Endothelial cell of umbilical vein (primary cell): ENCODE results near the gene ZNF581. TPM values are rescaled to one million over a fixed set of nuclear protein-coding genes. Genes with fewer than 3 reads are reported as not detected.

Experiments used
- BruUV-seq: library from RNA; stranded (reverse); fragments of 400-500 nt; replicated peaks from 2 replicates; lab custom pipeline; 2021; lab: Mats Ljungman, UMichigan
- CTCF ChIA-PET: fragments of 300-600, 350-600 bp; sonication (Branson Sonifier 250); formaldehyde crosslinking; loops from one replicate; lab custom pipeline; 2021; ENCODE audit warnings: antibody characterized with exemption, inconsistent platforms; lab: Charles Lee
- POLR2A ChIA-PET: fragments of 300-600, 350-600 bp; sonication (Branson Sonifier 250); formaldehyde crosslinking; loops from one replicate; lab custom pipeline; 2021; ENCODE audit warnings: antibody characterized with exemption, inconsistent platforms; lab: Charles Lee
- DNase-seq: peaks from one replicate; pipeline ENCODE4 v3.0.0-alpha.2; 2011; ENCODE audit warnings: low read depth, low spot score
- FAIRE-seq: peaks from 2 replicates; lab custom pipeline; 2011; peaks lifted over from hg19 to GRCh38; lab: Jason Lieb, UNC
- H2AFZ ChIP-seq: 2 replicates; pipeline ENCODE4 v1.6.0; 2012; ENCODE audit warnings: low read depth, low read length, control low read depth, inconsistent platforms
- H3K27ac ChIP-seq: 2 replicates; pipeline ENCODE4 v1.5.1; 2011; ENCODE audit warnings: low read depth, mild to moderate bottlenecking, control low read depth, low read length, moderate library complexity; ENCODE audit not compliant: insufficient read depth
- H3K27me3 ChIP-seq, 2 experiments: 2 replicates each; pipeline versions ENCODE4 v1.6.0 to v1.6.1; 2011; ENCODE audit warnings: low read length in 2 of 2, mixed read lengths in 1 of 2; ENCODE audit not compliant: control insufficient read depth in 2 of 2, insufficient read depth in 2 of 2
- H3K36me3 ChIP-seq, 2 experiments: 2 replicates in 1 of 2; 3 replicates in 1 of 2; pipeline ENCODE4 v1.5.1; 2011; ENCODE audit warnings: low read length in 2 of 2, mild to moderate bottlenecking in 1 of 2, moderate library complexity in 1 of 2; ENCODE audit not compliant: control insufficient read depth in 2 of 2, insufficient read depth in 2 of 2; ENCODE audit errors: extremely low read depth in 1 of 2
- H3K4me1 ChIP-seq: 3 replicates; pipeline ENCODE4 v1.5.1; 2011; ENCODE audit warnings: mild to moderate bottlenecking, low read length; ENCODE audit not compliant: control insufficient read depth, insufficient read depth; ENCODE audit errors: extremely low read depth
- H3K4me2 ChIP-seq: 2 replicates; pipeline ENCODE4 v1.6.1; 2011; ENCODE audit warnings: low read length, control low read depth, mixed read lengths; ENCODE audit not compliant: insufficient read depth
- H3K4me3 ChIP-seq, 3 experiments: fragments of 200-600 bp in 1 of 3; sonication (generic), shearing (Covaris generic) in 1 of 3; replicated peaks in 1 of 3; 2 replicates each; pipeline ENCODE4 v1.5.1; 2011 to 2016; ENCODE audit warnings: control low read depth in 3 of 3, low read length in 3 of 3, mild to moderate bottlenecking in 2 of 3, inconsistent platforms in 1 of 3, low read depth in 1 of 3, moderate library complexity in 1 of 3; ENCODE audit not compliant: insufficient read depth in 1 of 3
- H3K79me2 ChIP-seq: 2 replicates; pipeline ENCODE4 v1.6.0; 2012; ENCODE audit warnings: low read length, inconsistent platforms; ENCODE audit not compliant: control insufficient read depth, insufficient read depth
- H3K9ac ChIP-seq: replicated peaks from 2 replicates; pipeline ENCODE3; 2011; ENCODE audit warnings: low read length, control low read depth; ENCODE audit not compliant: insufficient read depth; ENCODE audit errors: extremely low read depth
- H3K9me1 ChIP-seq: replicated peaks from 3 replicates; pipeline ENCODE4 v1.6.0; 2011; ENCODE audit warnings: mild to moderate bottlenecking, low read length; ENCODE audit not compliant: control insufficient read depth, insufficient read depth; ENCODE audit errors: extremely low read depth
- H3K9me3 ChIP-seq: replicated peaks from 2 replicates; pipeline ENCODE4 v1.5.1; 2012; ENCODE audit warnings: low read length, inconsistent platforms; ENCODE audit not compliant: control insufficient read depth, insufficient read depth
- H4K20me1 ChIP-seq: replicated peaks from 2 replicates; pipeline ENCODE3; 2011; ENCODE audit warnings: mild to moderate bottlenecking, low read length; ENCODE audit not compliant: control insufficient read depth, insufficient read depth; ENCODE audit errors: extremely low read depth
- EZH2 ChIP-seq: IDR thresholded peaks from 2 replicates; pipeline ENCODE4 v1.6.1; 2012; ENCODE audit warnings: borderline replicate concordance, low read depth, mild to moderate bottlenecking, moderate library complexity, low read length, inconsistent platforms; ENCODE audit not compliant: severe bottlenecking
- FOS ChIP-seq: IDR thresholded peaks from 2 replicates; pipeline ENCODE4 v1.6.1; 2011; ENCODE audit warnings: mild to moderate bottlenecking, low read length, moderate library complexity, borderline replicate concordance; ENCODE audit not compliant: insufficient read depth
- GATA2 ChIP-seq: IDR thresholded peaks from 2 replicates; pipeline ENCODE4 v1.7.0; 2011; ENCODE audit warnings: low read depth, mild to moderate bottlenecking, moderate library complexity, mixed read lengths, low read length; ENCODE audit not compliant: insufficient read length, insufficient read depth
- JUN ChIP-seq: IDR thresholded peaks from 2 replicates; pipeline ENCODE4 v1.6.1; 2011; ENCODE audit warnings: borderline replicate concordance, low read depth; ENCODE audit not compliant: insufficient read length, insufficient read depth
- MYC ChIP-seq: IDR thresholded peaks from one replicate; pipeline ENCODE4 v1.6.1; 2011; ENCODE audit warnings: mild to moderate bottlenecking, low read depth, low read length
- POLR2A ChIP-seq: IDR thresholded peaks from 2 replicates; pipeline ENCODE4 v1.6.1; 2012; ENCODE audit warnings: low read depth, mild to moderate bottlenecking, control low read depth, low read length
- POLR2AphosphoS5 ChIP-seq: IDR thresholded peaks from 2 replicates; pipeline ENCODE4 v1.6.1; 2012; ENCODE audit warnings: low read depth, mild to moderate bottlenecking, control low read depth, low read length, moderate library complexity; ENCODE audit not compliant: insufficient read depth
- dilution Hi-C: fragments of 300-500 bp; cut with MboI; formaldehyde crosslinking; loops from one replicate; pipeline ENCODE4 v1.15.0; 2019; ENCODE audit warnings: low sequenced_read_pairs; ENCODE audit not compliant: extremely low pct_ligation_motif_present
- intact Hi-C: fragments of 100-400 bp; cut with micrococcal nuclease; formaldehyde crosslinking; loops from one replicate; pipeline ENCODE4 v1.10.0; 2022
- polyA plus RNA-seq, 4 experiments: library from polyadenylated mRNA; depleted of rRNA in 3 of 4; stranded (reverse) in 3 of 4; unstranded in 1 of 4; fragments of >200 nt; gene quantifications; 2 replicates each; pipeline versions ENCODE4 v1.2.1 to v1.2.3, GENCODE V29; 2011 to 2012; ENCODE audit warnings: missing spikeins in 1 of 4
- total RNA-seq: library from RNA; stranded (reverse); gene quantifications from 2 replicates; pipeline ENCODE4 v1.2.3, GENCODE V29; 2021
- TF ChIP-seq, protein P1 (sequence below): IDR thresholded peaks from 2 replicates; pipeline ENCODE4 v1.6.1; 2011; ENCODE audit not compliant: insufficient read depth, insufficient read length
- TF ChIP-seq, protein P2 (sequence below), 2 donors: IDR thresholded peaks; 1 replicate in 1 of 2; 2 replicates in 1 of 2; pipeline ENCODE4 v1.5.1; 2011; ENCODE audit warnings: low read length in 2 of 2, mild to moderate bottlenecking in 2 of 2, moderate library complexity in 2 of 2, control low read depth in 1 of 2, inconsistent platforms in 1 of 2, low read depth in 1 of 2; ENCODE audit not compliant: insufficient read depth in 1 of 2; ENCODE audit errors: extremely low read depth in 1 of 2

Gene ZNF581
- total and polyA plus RNA-seq, 2 donors (not counting 3 experiments of a cell fraction or from before 2014, with no cell fraction given), result 31.4 to 32.3 TPM

DNA sequence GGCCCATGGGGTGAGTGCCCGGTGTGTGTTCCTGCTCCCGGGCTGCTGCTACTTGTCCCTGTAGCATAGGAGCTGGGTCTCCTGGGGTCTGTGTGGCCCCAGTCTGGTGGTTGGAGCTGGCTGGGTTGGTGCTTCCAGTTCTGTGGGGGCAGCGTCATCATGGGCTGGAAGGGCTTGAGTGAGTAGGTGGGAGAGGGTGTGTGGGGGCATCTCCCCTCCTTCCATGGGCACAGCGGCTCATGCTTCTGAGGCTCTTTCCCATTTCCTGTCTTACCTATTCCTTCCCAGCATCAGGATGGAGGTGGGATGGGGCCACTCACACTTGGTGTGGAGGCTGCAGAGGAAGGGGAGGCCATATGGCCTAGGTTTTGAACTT, 23.5 kb downstream of the ZNF581 start:
- POLR2A ChIA-PET, result interaction anchor here (1.5 kb wide), 1 partner anchor 12 kb away, joined by 3 read pairs; the partner anchor contains the start of gene U2AF2
- peaks cover 90% of the 10 kb centered on the region for H3K79me2 ChIP-seq
- no peaks in the 10 kb centered on the region for H3K27me3 ChIP-seq
- no peak overlapping the region for H3K9ac ChIP-seq
- H2AFZ ChIP-seq, result no peak overlapping the region
- dilution Hi-C loops, result no loop called here
- no peak overlapping the region for H3K4me2 ChIP-seq
- no peaks in the 10 kb centered on the region for H3K9me3 ChIP-seq
- no peak for DNase-seq
- CTCF ChIA-PET, result interaction anchor here (0.5 kb wide), 1 partner anchor 27 kb away, joined by 5 read pairs; no protein-coding TSS in a partner anchor
- no TSS peak for BruUV-seq
- H3K4me3 ChIP-seq, result no peak overlapping the region
- intact Hi-C loops, result no loop called here
- H3K27ac ChIP-seq, result no peak overlapping the region
- peaks cover 25 to 73% of the 10 kb centered on the region in 2 experiments for H3K36me3 ChIP-seq
- H3K9me1 ChIP-seq, result no peaks in the 10 kb centered on the region
- TF ChIP-seq GATA2, result no peak
- TF ChIP-seq EZH2, result no peak
- TF ChIP-seq, protein P1, sequence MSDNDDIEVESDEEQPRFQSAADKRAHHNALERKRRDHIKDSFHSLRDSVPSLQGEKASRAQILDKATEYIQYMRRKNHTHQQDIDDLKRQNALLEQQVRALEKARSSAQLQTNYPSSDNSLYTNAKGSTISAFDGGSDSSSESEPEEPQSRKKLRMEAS, result no peak
- TF ChIP-seq POLR2A, result no peak
- TF ChIP-seq, protein P2, sequence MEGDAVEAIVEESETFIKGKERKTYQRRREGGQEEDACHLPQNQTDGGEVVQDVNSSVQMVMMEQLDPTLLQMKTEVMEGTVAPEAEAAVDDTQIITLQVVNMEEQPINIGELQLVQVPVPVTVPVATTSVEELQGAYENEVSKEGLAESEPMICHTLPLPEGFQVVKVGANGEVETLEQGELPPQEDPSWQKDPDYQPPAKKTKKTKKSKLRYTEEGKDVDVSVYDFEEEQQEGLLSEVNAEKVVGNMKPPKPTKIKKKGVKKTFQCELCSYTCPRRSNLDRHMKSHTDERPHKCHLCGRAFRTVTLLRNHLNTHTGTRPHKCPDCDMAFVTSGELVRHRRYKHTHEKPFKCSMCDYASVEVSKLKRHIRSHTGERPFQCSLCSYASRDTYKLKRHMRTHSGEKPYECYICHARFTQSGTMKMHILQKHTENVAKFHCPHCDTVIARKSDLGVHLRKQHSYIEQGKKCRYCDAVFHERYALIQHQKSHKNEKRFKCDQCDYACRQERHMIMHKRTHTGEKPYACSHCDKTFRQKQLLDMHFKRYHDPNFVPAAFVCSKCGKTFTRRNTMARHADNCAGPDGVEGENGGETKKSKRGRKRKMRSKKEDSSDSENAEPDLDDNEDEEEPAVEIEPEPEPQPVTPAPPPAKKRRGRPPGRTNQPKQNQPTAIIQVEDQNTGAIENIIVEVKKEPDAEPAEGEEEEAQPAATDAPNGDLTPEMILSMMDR (IDR thresholded peaks at IDR 0.05; ENCODE audit: extremely low read depth in 1 of 2, insufficient read depth in 1 of 2, low read depth in 1 of 2, low read length in 2 of 2), result no peak
- TF ChIP-seq POLR2AphosphoS5, result no peak
- TF ChIP-seq MYC, result no peak
- TF ChIP-seq JUN, result no peak
- TF ChIP-seq FOS, result no peak
- FAIRE-seq, result no peak
- H4K20me1 ChIP-seq, result peaks cover under 1% of the 10 kb centered on the region
- no peaks in the 10 kb centered on the region for H3K4me1 ChIP-seq
